GM10847 (cell line): ENCODE results near the gene BCR.

Experiments used
- POLR2A ChIP-seq: IDR thresholded peaks from 2 replicates; pipeline ENCODE4 v1.6.1; 2011; ENCODE audit not compliant: insufficient read length; ENCODE audit errors: extremely low read depth

The BCR gene

GRCh38 chr22:23224846-23225245 is 44.5 kb downstream of the BCR start:
- no peak for TF ChIP-seq POLR2A

- no peak for TF ChIP-seq POLR2A
These were observed 45.0 kb downstream of the BCR start for GRCh38 chr22:23225337-23225723.

DNA sequence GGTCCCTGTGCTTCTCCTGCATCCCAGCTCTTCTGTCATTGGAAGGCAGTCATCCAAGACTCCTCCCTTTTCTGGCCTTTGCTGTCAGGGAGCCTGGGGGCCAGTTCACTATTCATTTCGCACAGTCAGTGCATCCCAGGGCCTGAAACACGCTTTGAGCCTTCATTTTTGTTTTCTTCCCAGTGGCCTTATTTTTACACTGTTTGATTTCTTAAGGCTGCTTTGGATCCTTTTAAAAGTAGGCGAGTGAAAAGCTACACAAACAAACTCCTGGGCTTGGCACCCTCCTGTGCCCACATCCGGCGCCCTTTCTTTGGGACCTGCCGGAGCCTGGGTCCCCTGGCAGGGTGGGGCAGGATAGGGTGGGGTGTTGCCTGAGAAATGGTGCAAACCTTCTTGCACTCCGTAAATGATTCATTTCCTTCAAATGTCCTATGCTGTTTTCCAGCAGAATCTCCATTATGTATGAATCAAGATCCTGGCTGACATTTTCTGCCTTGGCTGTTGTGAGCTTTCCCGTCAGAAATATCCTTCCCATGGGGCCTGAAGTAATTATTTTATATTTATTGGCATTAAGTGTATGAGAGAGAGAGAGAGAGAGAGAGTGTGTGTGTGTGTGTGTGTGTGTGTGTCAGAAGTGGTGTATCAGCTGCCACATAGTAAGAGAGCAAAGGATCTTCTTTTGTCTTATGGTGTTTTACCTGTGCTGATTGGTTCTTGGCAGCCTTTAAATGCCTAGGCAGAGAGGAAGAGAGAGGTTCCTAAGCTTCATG is 45.6 kb downstream of the BCR start:
- TF ChIP-seq POLR2A, result no peak

- TF ChIP-seq POLR2A, result no peak
These were observed 46.2 kb downstream of the BCR start for GRCh38 chr22:23226497-23226850.

DNA sequence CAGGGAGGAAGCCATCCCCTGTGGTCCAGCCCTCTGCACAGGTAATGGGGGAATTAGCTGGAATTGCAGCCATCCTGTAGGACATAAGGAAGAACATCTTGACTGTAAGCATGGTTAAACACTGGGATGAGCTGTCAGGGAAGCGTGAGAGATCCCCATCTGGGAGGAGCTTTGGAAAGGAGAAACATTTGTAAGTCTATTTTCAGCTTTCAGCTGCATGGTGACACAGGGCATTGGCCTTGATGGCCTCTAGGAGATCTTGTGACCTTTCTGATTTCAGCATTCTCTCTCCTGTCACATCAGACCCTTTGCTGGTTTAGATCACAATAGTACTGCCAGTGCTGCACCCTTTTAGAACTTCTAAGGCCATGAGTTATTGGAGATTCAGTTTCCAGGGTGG is 47.1 kb downstream of the BCR start:
- no peak for TF ChIP-seq POLR2A

DNA sequence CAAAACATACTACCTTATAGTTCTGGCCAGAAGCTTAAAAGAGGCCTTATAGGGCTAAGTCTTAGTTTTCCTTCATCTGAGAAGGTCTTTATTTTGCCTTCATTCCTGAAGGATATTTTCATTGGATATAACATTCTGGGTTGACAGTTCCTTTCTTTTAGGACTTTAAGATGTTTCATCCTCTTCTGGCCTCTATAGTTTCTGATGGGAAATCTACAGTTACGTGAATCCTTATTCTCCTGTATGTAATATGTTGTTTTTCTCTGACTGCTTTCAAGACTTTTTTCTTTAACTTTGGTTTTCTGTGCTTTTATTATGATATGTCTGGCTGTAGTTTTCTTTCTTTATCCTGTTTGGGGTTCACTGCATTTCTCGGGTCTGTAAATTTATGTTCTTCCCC is 48.2 kb downstream of the BCR start:
- no peak for TF ChIP-seq POLR2A

DNA sequence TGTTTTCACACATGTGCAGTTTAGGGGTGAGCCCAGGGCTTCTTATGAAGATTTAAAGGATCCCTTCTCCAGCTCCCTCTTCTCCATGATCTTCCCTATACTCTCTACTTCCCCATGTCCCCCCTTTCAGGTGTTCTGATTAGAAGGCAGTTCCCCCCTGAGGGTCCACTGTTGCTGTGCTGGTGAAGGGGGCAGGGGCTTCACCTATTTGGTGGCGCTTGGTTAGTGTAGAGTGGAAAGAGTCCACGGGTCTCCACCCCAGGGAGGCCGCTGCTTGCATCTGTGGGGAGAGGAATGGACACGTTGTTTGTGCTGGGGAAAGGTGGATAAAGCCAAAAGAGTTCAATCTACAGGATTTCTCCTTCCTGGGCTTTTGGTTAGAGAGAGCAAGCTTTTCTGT is 49.3 kb downstream of the BCR start:
- no peak for TF ChIP-seq POLR2A

DNA sequence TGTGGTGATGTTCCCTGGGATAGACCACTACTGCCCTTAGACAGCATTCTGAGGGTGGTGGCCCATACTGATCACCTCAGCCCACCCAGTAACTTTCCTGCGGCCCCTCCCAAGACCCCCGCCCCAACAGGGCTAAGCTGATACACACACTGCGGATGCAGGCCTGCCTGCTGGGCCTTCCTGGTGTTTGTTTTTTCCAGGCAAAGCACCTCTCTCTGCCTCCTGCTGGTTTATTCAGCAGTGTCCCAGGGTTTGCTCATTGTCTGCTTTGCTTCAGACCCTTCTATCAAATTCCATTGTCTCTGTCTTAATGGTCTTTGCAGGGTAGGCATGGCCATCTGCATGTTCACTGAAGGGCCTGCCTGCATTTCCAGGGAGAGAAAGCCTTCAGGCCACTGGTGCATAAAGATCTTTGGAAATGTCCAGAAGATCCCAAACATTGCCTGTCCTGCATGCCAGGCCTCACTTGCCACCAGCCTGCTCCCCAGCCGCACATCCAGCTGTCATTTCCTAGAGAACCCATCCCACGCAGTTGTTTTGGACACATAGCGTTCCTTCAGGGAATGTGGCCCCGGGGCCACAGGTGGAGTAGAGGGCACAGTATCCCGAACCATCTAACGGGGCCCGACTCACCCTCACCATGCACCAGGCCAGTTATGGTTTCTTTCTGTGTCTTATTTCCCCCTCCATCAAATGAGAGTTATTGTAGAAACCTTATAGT is 50.2 kb downstream of the BCR start:
- TF ChIP-seq POLR2A, result no peak

GRCh38 chr22:23231471-23232093 is 51.3 kb downstream of the BCR start:
- TF ChIP-seq POLR2A, result no peak

DNA sequence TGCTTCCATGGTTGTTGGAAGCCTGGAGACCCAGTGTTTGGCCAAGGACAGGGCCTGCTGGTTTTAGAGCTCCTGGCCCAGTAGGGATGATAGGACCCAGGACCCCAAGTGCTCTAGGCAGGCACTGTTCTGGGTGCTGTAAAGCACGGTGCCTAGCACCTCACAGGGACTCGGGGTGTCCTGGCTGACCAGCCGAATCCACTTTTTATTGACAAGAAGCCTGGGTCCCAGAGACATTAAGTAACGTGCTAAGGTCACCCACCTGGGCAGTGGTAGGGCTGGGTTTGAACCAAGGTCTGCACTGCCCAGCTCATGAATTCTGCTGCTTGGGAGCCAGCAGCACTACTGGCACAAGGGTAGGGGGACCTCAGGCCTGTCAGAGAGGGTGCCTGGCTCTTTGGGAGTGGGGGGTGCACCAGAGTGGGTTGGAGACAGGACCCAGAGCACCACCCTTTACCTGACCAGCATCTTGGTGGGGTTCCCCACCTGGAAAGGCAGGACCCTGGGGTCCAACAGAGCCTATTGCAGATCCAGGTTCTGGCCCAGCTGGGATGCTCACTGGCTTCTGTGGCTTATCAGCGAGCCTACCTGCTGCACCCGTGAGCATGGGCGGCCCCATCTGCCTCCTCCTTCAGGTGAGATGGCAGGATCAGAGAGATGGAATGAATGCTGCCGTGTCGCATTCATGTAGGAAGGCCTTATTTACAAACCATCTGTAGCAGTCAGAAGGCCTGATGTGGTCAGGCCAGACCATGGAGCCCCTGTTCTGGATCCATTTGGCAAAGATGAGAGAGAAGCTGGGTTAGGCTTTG is 52.0 kb downstream of the BCR start:
- no peak for TF ChIP-seq POLR2A

- TF ChIP-seq POLR2A, result no peak
These were observed 52.8 kb downstream of the BCR start for GRCh38 chr22:23233084-23233531.

DNA sequence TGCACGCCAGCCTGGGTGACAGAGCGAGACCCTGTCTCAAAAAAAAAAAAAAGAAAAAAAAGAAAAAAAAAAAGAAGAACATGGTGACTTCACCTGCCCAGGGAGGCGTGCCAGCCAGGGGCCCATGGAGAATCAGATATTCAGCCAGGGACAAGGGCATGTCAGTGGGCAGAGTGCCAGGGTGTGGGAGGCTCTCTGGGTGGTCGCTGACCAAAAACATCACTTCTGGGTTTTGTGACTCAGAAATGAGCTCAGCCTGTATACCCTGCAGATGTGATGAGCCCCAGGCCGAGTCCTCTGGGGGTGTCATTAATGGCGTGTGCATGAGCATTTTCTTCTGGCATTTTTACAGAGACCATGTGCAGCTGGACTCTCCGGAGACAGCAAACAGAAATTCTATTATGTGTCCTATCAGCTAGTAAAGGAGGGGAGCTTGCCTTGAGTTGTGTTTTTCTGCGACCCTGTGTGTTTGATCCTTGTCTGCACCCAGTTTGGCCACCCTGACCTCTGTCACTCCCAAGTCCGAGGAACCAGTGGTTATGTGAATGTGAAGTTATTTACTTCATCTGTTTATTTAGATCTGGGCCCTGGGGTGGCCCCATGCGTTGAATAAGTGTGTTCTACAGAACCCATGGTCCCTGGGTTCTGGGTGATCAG is 53.6 kb downstream of the BCR start:
- TF ChIP-seq POLR2A, result no peak

GRCh38 chr22:23234409-23235161 is 54.3 kb downstream of the BCR start:
- no peak for TF ChIP-seq POLR2A

- TF ChIP-seq POLR2A, result no peak
These were observed 55.1 kb downstream of the BCR start for GRCh38 chr22:23235425-23235824.
